ENCODE data around the gene TMEM19.

TMEM19 gene

GRCh38 chr12:71702590-71702989 is 16.7 kb downstream of the TMEM19 start:
- Histone ChIP-seq H3K4me1 (no peaks in the 10 kb centered on the region), H3K9me3 (no peaks in the 10 kb centered on the region), H3K27ac (no peak overlapping the region), H3K27me3 (no peaks in the 10 kb centered on the region), H4K20me1 (no peaks in the 10 kb centered on the region), H3K9ac (no peak overlapping the region), H3K4me3 (no peak overlapping the region), H3K4me2 (no peak overlapping the region), H3K36me3 (peaks cover 50% of the 10 kb centered on the region)
- TF ChIP-seq Cebpa-rat (IDR thresholded peaks at IDR 0.05) = no peak

GRCh38 chr12:71703206-71703605 is 17.3 kb downstream of the TMEM19 start:
- H3K4me1 ChIP-seq = no peaks in the 10 kb centered on the region
- H3K4me2 ChIP-seq = no peak overlapping the region
- H3K27ac ChIP-seq = no peak overlapping the region
- H3K9me3 ChIP-seq = no peaks in the 10 kb centered on the region
- TF ChIP-seq Cebpa-rat (IDR thresholded peaks at IDR 0.05) = no peak
- no peaks in the 10 kb centered on the region for H3K27me3 ChIP-seq
- H4K20me1 ChIP-seq = no peaks in the 10 kb centered on the region
- no peak overlapping the region for H3K4me3 ChIP-seq
- H3K9ac ChIP-seq = no peak overlapping the region
- H3K36me3 ChIP-seq = peaks cover 44% of the 10 kb centered on the region

DNA sequence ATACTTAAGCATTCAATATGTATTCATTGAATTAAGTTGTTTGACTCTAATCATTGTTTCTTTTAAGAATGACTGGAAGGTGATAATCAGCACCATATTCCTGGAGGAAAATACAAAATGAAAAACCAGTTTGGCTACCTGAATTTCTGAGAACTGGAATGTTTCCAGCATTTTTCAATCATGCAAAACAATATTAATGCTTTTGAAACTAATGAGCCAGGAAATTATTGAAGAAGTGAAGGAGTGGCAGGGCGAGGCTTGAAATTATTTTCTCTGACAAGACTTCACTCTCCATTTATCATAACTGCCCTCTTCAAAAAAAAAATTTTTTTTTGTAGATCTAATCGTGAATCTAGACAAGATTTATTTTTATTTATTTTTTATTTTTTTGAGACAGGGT is 19.0 kb downstream of the TMEM19 start:
- Histone ChIP-seq H3K27ac (no peak overlapping the region), H3K4me1 (no peaks in the 10 kb centered on the region), H3K27me3 (no peaks in the 10 kb centered on the region), H3K9me3 (no peaks in the 10 kb centered on the region), H4K20me1 (no peaks in the 10 kb centered on the region), H3K4me2 (no peak overlapping the region), H3K36me3 (peaks cover 27% of the 10 kb centered on the region), H3K9ac (no peak overlapping the region), H3K4me3 (no peak overlapping the region)
- TF ChIP-seq Cebpa-rat (IDR thresholded peaks at IDR 0.05) = no peak

- no peak for TF ChIP-seq Cebpa-rat (IDR thresholded peaks at IDR 0.05)
- no peak overlapping the region for H3K4me2 ChIP-seq
- no peaks in the 10 kb centered on the region for H3K27me3 ChIP-seq
- no peaks in the 10 kb centered on the region for H4K20me1 ChIP-seq
- no peak overlapping the region for H3K27ac ChIP-seq
- H3K4me3 ChIP-seq = no peak overlapping the region
- no peak overlapping the region for H3K9ac ChIP-seq
- no peaks in the 10 kb centered on the region for H3K4me1 ChIP-seq
- peaks cover 9% of the 10 kb centered on the region; the same call in 1 of the 2 replicates for H3K36me3 ChIP-seq
- peaks cover 6% of the 10 kb centered on the region for H3K9me3 ChIP-seq
Observed at GRCh38 chr12:71708658-71709057, 22.8 kb downstream of the TMEM19 start.

DNA sequence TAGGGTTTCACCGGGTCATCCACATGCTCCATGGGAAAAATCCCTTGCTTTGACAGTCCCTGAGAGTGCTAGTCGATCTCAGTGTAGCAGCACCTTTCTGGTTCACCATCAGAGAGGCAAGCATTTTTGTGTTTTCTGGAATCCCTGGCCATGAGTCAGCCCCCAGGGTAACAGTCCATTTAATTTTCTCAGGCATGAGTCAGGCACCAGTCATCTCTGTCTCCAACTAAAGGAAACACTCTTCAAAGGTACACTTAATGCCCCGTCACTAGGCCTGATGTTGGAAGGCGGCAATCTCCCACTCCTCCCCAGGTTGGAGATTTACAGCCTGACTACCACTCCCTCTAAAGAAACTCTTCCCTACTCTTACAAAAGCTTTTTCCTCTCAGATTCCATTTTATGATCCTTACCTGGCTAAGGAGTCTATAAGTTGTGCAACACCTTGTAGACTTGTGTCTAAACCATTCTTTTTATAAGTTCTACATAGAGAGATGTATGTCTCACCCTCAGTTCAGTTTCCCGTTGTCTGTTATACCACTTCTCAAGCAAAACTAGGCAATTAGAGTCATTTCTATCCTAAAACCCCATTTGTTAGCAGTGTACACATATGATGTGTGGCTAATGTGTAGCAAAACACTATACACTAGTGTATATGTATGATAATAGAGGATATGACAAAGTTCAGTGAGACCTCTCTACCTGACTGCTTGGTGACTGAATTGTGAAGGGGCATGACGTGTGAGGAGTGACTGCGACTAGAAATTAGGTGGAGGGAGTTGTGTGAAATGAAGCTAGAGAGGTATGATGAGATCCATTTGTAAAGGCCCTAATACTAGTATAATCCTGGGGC is 24.6 kb downstream of the TMEM19 start:
- Histone ChIP-seq H3K9ac (no peak overlapping the region), H3K4me1 (no peaks in the 10 kb centered on the region), H3K36me3 (no peaks in the 10 kb centered on the region), H3K9me3 (peaks cover 10% of the 10 kb centered on the region), H3K4me2 (no peak overlapping the region), H3K4me3 (no peak overlapping the region), H4K20me1 (no peaks in the 10 kb centered on the region), H3K27me3 (no peaks in the 10 kb centered on the region), H3K27ac (no peak overlapping the region)
- TF ChIP-seq Cebpa-rat (IDR thresholded peaks at IDR 0.05) = no peak

DNA sequence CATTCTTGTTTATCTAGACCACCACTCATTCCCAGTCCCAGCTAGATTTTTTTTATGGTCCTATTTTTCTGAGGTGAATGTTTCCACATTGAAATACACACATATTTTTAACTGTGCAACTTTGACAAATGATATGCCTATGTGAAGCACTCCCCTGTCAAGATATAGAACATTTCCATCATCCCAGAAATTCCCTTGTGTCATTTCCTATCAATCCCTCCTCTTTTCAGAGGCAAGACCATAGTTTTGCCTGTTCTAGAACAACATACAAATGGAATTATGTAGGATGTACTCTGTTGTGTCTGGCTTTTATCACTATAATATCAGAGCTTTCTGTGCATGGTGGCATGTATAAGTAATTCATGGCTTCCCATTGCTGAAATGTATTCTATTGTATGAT is 32.7 kb downstream of the TMEM19 start:
- Histone ChIP-seq H3K9ac (no peak overlapping the region), H3K4me2 (no peak overlapping the region), H3K36me3 (no peaks in the 10 kb centered on the region), H3K9me3 (0 out of 2 replicates have a peak, but pooled peaks cover 4% of the 10 kb centered on the region), H3K4me3 (no peak overlapping the region), H3K27ac (no peak overlapping the region), H3K27me3 (no peaks in the 10 kb centered on the region), H4K20me1 (no peaks in the 10 kb centered on the region), H3K4me1 (no peaks in the 10 kb centered on the region)
- no peak for TF ChIP-seq Cebpa-rat (IDR thresholded peaks at IDR 0.05)

- Histone ChIP-seq H3K27ac (no peak overlapping the region), H3K36me3 (no peaks in the 10 kb centered on the region), H3K4me2 (no peak overlapping the region), H3K4me3 (no peak overlapping the region), H3K9ac (no peak overlapping the region), H3K27me3 (no peaks in the 10 kb centered on the region), H3K4me1 (no peaks in the 10 kb centered on the region), H3K9me3 (no peaks in the 10 kb centered on the region), H4K20me1 (no peaks in the 10 kb centered on the region)
- no peak for TF ChIP-seq Cebpa-rat (IDR thresholded peaks at IDR 0.05)
Observed at GRCh38 chr12:71719647-71720370, 33.9 kb downstream of the TMEM19 start.

DNA sequence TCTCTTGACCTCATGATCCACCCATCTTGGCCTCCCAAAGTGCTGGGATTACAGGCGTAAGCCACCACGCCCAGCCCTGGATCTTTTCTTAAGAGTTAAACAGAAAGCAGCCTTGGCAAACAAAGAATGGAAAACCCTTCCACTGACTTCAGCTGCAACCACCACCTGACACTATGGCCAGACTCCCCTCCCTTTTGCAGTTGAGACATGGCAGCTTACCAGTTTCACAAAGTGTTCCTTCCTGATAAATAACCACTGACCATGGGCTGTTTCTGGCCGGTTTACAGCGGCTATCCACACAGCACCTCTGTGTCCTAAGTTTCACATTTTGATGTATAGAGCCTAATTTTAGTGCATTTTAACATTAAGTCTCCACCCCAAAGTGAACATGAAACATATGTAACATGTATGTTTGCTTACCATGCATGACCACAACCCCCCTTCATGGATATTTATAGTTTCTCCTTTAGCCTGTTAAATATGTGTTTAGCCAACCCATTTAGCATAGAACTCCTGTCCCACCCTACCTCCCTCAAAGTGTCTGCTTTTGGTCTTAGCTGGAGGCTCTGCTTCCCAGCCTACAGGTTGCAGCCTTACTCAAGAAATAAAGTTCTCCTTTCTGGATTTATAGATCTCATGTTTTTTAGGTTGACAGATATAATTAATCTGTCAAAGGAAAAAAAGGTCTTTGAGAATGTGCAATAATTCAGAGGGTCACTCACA is 36.1 kb downstream of the TMEM19 start:
- H3K4me3 ChIP-seq = no peak overlapping the region
- TF ChIP-seq Cebpa-rat (IDR thresholded peaks at IDR 0.05) = no peak

DNA sequence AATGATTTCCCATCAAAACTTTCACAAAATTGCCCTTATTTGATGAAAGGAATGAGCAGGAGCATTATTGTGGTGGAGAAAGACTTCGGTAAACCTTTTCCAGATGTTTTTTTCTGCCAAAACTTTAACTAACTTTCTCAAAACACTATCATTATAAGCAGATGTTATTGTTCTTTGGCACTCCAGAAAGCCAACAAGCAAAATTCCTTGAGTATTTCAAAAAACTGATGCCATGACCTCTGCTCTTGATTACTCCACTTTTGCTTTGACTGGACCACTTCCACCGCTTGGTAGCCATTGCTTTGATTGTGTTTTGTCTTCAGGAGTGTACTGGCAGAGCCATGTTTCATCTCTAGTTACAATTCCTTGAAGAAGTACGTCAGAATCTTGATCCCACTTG is 39.1 kb downstream of the TMEM19 start:
- H3K9me3 ChIP-seq = no peaks in the 10 kb centered on the region
- no peaks in the 10 kb centered on the region for H3K36me3 ChIP-seq
- no peak overlapping the region for H3K4me2 ChIP-seq
- H3K9ac ChIP-seq = no peak overlapping the region
- no peaks in the 10 kb centered on the region for H3K4me1 ChIP-seq
- H3K4me3 ChIP-seq = no peak overlapping the region
- H3K27ac ChIP-seq = no peak overlapping the region
- H4K20me1 ChIP-seq = no peaks in the 10 kb centered on the region
- TF ChIP-seq Cebpa-rat (IDR thresholded peaks at IDR 0.05) = no peak
- H3K27me3 ChIP-seq = no peaks in the 10 kb centered on the region

More for the DNA sequence above, 36.1 kb downstream of the TMEM19 start:
- Histone ChIP-seq H3K4me1 (no peaks in the 10 kb centered on the region), H3K4me2 (no peak overlapping the region), H3K9ac (no peak overlapping the region), H3K9me3 (no peaks in the 10 kb centered on the region), H3K36me3 (no peaks in the 10 kb centered on the region), H3K27me3 (no peaks in the 10 kb centered on the region), H4K20me1 (no peaks in the 10 kb centered on the region), H3K27ac (no peak overlapping the region)

- TF ChIP-seq Cebpa-rat (IDR thresholded peaks at IDR 0.05) = no peak
- no peak overlapping the region for H3K9ac ChIP-seq
- no peak overlapping the region for H3K27ac ChIP-seq
- H3K4me1 ChIP-seq = no peaks in the 10 kb centered on the region
- H3K4me3 ChIP-seq = no peak overlapping the region
- H3K4me2 ChIP-seq = no peak overlapping the region
- no peaks in the 10 kb centered on the region for H4K20me1 ChIP-seq
- no peaks in the 10 kb centered on the region for H3K36me3 ChIP-seq
- H3K9me3 ChIP-seq = no peaks in the 10 kb centered on the region
- no peaks in the 10 kb centered on the region for H3K27me3 ChIP-seq
Observed at GRCh38 chr12:71726548-71726947, 40.7 kb downstream of the TMEM19 start.

All from BLaER1 (cell line).